MM.1S (cell line): ENCODE measurements around the gene ZNF205.

Source experiments
- EZH2 ChIP-seq: fragments of 300-600 bp; sonication (generic); optimal IDR thresholded peaks from 2 replicates; pipeline ENCODE3; 2017; ENCODE audit warnings: low read depth, mild to moderate bottlenecking, antibody characterized with exemption, low read length, mixed read lengths
- TF ChIP-seq, protein P1 (sequence below): fragments of 300-600 bp; sonication (generic); IDR thresholded peaks from 2 replicates; pipeline ENCODE4 v1.5.1; 2016; ENCODE audit warnings: antibody characterized with exemption, low read length, mixed read lengths

- TF ChIP-seq, protein P1, sequence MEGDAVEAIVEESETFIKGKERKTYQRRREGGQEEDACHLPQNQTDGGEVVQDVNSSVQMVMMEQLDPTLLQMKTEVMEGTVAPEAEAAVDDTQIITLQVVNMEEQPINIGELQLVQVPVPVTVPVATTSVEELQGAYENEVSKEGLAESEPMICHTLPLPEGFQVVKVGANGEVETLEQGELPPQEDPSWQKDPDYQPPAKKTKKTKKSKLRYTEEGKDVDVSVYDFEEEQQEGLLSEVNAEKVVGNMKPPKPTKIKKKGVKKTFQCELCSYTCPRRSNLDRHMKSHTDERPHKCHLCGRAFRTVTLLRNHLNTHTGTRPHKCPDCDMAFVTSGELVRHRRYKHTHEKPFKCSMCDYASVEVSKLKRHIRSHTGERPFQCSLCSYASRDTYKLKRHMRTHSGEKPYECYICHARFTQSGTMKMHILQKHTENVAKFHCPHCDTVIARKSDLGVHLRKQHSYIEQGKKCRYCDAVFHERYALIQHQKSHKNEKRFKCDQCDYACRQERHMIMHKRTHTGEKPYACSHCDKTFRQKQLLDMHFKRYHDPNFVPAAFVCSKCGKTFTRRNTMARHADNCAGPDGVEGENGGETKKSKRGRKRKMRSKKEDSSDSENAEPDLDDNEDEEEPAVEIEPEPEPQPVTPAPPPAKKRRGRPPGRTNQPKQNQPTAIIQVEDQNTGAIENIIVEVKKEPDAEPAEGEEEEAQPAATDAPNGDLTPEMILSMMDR: no peak
- TF ChIP-seq EZH2: no peak
Measured at GRCh38 chr16:3164121-3164991, 52.0 kb downstream of the ZNF205 start.
